22Rv1 (cell line): Measurements from ENCODE around the gene ZNF30.

ENCODE experiments used
- H3K27ac ChIP-seq: fragments of 450-650 bp; 2 replicates; pipeline ENCODE4 v1.5.1; 2017
- CTCF ChIP-seq: fragments of 450-650 bp; IDR thresholded peaks from 2 replicates; pipeline ENCODE4 v1.5.1; 2017; ENCODE audit warnings: mild to moderate bottlenecking
- ZFX ChIP-seq: fragments of 450-650 bp; IDR thresholded peaks from 2 replicates; pipeline ENCODE4 v1.6.1; 2017; ENCODE audit warnings: antibody characterized with exemption, borderline replicate concordance

ZNF30 gene

GRCh38 chr19:34979819-34980640, 53.3 kb downstream of the ZNF30 start:
- no peak for TF ChIP-seq ZFX
- no peak for TF ChIP-seq CTCF
- H3K27ac ChIP-seq: no peak overlapping the region

- no peak overlapping the region for H3K27ac ChIP-seq
- no peak for TF ChIP-seq CTCF
- TF ChIP-seq ZFX: no peak
Observed at GRCh38 chr19:34982275-34982674, 55.6 kb downstream of the ZNF30 start.

- TF ChIP-seq ZFX (no peak), CTCF (no peak)
- H3K27ac ChIP-seq: no peak overlapping the region
Observed at GRCh38 chr19:34983786-34984185, 57.1 kb downstream of the ZNF30 start.

- TF ChIP-seq CTCF: no peak
- no peak for TF ChIP-seq ZFX
- no peak overlapping the region for H3K27ac ChIP-seq
Observed at GRCh38 chr19:34984287-34984686, 57.6 kb downstream of the ZNF30 start.

- H3K27ac ChIP-seq: no peak overlapping the region
- TF ChIP-seq ZFX (no peak), CTCF (no peak)
Observed at GRCh38 chr19:34985249-34986022, 58.7 kb downstream of the ZNF30 start.

- TF ChIP-seq CTCF (no peak), ZFX (no peak)
- no peak overlapping the region for H3K27ac ChIP-seq
Observed at GRCh38 chr19:34988119-34988518, 61.4 kb downstream of the ZNF30 start.

DNA sequence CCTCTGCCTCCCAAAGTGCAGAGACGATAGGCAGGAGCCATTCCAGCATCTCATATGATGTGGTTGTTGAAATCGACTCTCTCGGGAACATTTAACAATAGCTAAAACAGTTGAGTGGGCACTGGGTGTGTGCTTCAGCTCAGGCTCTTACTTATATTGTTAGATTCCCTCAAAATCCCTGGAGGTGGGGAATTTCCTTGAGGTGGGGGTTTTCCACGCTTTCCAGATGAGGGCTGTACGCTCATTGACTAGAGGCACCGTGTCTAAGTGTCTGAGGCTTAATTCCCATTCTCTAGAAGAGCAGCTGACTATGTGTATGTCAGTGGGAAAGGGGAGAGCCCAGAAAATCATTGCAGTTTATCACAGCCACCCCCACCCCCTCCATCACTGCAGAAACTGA, 62.6 kb downstream of the ZNF30 start:
- no peak overlapping the region for H3K27ac ChIP-seq
- TF ChIP-seq ZFX (no peak), CTCF (no peak)
